ENCODE measurements around the gene IFT88.

The IFT88 gene

GRCh38 chr13:20565115-20565736, 1.7 kb upstream of the IFT88 start:
- Histone ChIP-seq H3K4me3 (no peak overlapping the region), H3K27ac (no peak overlapping the region)
- DNase-seq (ENCODE audit: low spot score) = no peak
- TF ChIP-seq CTCF (IDR thresholded peaks at IDR 0.05) = no peak

- H3K4me3 ChIP-seq = peak overlapping the region; percentile 91
- no peak for DNase-seq (ENCODE audit: low spot score)
- H3K27ac ChIP-seq = peak overlapping the region; percentile 92 to 97
- TF ChIP-seq CTCF (IDR thresholded peaks at IDR 0.05) = no peak
Measured at GRCh38 chr13:20566468-20566897, 474 bp upstream of the IFT88 start.

- DNase-seq (ENCODE audit: low spot score) = no peak
- H3K4me3 ChIP-seq = peak overlapping the region; percentile 91
- no peak for TF ChIP-seq CTCF (IDR thresholded peaks at IDR 0.05)
- peak overlapping the region; percentile 92 to 97 for H3K27ac ChIP-seq
Measured at GRCh38 chr13:20567881-20568528, 1.0 kb downstream of the IFT88 start.

- DNase-seq (ENCODE audit: low spot score) = no peak
- no peak for TF ChIP-seq CTCF (IDR thresholded peaks at IDR 0.05)
- Histone ChIP-seq H3K27ac (no peak overlapping the region), H3K4me3 (no peak overlapping the region)
Measured at GRCh38 chr13:20570517-20570916, 3.6 kb downstream of the IFT88 start.

- DNase-seq (ENCODE audit: low spot score) = no peak
- Histone ChIP-seq H3K4me3 (no peak overlapping the region), H3K27ac (no peak overlapping the region)
- TF ChIP-seq CTCF (IDR thresholded peaks at IDR 0.05) = no peak
Measured at GRCh38 chr13:20571676-20572075, 4.7 kb downstream of the IFT88 start.

- H3K4me3 ChIP-seq = no peak overlapping the region
- no peak for TF ChIP-seq CTCF (IDR thresholded peaks at IDR 0.05)
- no peak for DNase-seq (ENCODE audit: low spot score)
- no peak overlapping the region for H3K27ac ChIP-seq
Measured at GRCh38 chr13:20573186-20573585, 6.2 kb downstream of the IFT88 start.

- no peak overlapping the region for H3K4me3 ChIP-seq
- no peak for TF ChIP-seq CTCF (IDR thresholded peaks at IDR 0.05)
- no peak overlapping the region for H3K27ac ChIP-seq
- no peak for DNase-seq (ENCODE audit: low spot score)
Measured at GRCh38 chr13:20573636-20574035, 6.7 kb downstream of the IFT88 start.
